ENCODE measurements around the gene ABL1.

DNA sequence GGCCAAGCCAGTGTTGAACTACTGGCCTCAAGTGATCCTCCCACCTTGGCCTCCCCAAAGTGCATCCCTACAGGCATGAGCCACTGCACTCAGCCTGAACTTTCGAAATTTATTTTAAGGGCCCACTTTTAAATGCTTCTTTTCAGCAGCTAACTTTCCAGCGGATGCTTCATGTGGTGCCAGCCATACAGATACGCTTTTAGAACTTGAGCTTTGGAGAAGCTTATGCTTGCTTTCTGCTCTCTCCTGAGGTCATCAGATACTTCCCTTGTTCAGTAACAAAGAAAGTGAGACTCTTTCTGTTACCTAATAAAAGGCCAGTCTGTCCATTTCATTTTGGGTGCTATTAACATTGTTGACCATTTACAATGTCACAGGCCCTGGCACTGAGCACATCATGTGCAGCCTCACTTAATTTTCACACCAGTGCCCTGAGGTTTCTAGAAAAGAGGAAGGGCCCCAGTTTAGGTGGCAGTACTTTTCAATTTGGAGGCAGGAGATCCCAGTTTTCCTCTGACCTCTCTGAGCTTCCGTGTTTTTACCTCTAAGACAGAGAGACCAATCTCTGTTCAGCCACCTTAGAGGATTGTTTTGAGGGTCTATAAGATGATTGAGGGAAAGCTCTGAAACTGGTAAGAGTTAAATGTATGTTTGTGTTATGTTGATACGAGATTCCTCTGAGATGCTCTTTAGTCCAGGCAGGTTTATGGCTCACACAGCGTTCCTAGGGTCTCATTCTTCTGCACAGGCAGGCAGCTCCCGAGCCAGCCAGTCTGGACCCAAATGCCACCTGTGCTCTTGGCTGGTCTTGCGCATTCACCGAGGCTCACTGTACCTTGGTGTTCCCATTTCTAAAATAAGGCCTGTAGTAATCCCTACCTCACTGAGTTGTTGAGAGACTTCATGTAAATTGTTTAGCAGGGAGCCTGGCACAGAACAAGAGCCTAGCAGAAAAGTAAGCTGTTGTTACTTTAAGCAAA is 4.4 kb downstream of the ABL1 start:
- TF ChIP-seq, protein P1, sequence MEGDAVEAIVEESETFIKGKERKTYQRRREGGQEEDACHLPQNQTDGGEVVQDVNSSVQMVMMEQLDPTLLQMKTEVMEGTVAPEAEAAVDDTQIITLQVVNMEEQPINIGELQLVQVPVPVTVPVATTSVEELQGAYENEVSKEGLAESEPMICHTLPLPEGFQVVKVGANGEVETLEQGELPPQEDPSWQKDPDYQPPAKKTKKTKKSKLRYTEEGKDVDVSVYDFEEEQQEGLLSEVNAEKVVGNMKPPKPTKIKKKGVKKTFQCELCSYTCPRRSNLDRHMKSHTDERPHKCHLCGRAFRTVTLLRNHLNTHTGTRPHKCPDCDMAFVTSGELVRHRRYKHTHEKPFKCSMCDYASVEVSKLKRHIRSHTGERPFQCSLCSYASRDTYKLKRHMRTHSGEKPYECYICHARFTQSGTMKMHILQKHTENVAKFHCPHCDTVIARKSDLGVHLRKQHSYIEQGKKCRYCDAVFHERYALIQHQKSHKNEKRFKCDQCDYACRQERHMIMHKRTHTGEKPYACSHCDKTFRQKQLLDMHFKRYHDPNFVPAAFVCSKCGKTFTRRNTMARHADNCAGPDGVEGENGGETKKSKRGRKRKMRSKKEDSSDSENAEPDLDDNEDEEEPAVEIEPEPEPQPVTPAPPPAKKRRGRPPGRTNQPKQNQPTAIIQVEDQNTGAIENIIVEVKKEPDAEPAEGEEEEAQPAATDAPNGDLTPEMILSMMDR (IDR thresholded peaks at IDR 0.05) = no peak
- TF ChIP-seq POLR2A (IDR thresholded peaks at IDR 0.05) = no peak

Measured in esophagus squamous epithelium (tissue), 4 donors.